ENCODE data around the gene HBS1L. TPM values are rescaled to one million over a fixed set of nuclear protein-coding genes. Genes with fewer than 3 reads are reported as not detected.

Gene HBS1L
- total RNA-seq, 1 experiment from 2014 or later: 89.4 TPM

- ChIA-PET RAD21 (ENCODE audit: low non-redundant PET in 1 of 2, low total read pairs in 2 of 2, uncharacterized antibody in 2 of 2, unreplicated experiment in 2 of 2) (no interaction called here), CTCF (interaction anchor here (1.9 kb wide), 1 partner anchor 12 kb away, joined by 13 read pairs; no protein-coding TSS in a partner anchor), POLR2A (no interaction called here)
- H3K9ac ChIP-seq (ENCODE audit: low read length): no peak overlapping the region
- no peak for DNase-seq (ENCODE audit: low read depth, low spot score)
- H3K27me3 ChIP-seq (ENCODE audit: insufficient read depth, low read length): no peaks in the 10 kb centered on the region
- H3K9me2 ChIP-seq (ENCODE audit: insufficient read depth): no peaks in the 10 kb centered on the region
- TF ChIP-seq, protein P1, sequence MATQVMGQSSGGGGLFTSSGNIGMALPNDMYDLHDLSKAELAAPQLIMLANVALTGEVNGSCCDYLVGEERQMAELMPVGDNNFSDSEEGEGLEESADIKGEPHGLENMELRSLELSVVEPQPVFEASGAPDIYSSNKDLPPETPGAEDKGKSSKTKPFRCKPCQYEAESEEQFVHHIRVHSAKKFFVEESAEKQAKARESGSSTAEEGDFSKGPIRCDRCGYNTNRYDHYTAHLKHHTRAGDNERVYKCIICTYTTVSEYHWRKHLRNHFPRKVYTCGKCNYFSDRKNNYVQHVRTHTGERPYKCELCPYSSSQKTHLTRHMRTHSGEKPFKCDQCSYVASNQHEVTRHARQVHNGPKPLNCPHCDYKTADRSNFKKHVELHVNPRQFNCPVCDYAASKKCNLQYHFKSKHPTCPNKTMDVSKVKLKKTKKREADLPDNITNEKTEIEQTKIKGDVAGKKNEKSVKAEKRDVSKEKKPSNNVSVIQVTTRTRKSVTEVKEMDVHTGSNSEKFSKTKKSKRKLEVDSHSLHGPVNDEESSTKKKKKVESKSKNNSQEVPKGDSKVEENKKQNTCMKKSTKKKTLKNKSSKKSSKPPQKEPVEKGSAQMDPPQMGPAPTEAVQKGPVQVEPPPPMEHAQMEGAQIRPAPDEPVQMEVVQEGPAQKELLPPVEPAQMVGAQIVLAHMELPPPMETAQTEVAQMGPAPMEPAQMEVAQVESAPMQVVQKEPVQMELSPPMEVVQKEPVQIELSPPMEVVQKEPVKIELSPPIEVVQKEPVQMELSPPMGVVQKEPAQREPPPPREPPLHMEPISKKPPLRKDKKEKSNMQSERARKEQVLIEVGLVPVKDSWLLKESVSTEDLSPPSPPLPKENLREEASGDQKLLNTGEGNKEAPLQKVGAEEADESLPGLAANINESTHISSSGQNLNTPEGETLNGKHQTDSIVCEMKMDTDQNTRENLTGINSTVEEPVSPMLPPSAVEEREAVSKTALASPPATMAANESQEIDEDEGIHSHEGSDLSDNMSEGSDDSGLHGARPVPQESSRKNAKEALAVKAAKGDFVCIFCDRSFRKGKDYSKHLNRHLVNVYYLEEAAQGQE (IDR thresholded peaks at IDR 0.05; ENCODE audit: low read depth): no peak
- TF ChIP-seq POLR2A (IDR thresholded peaks at IDR 0.05; ENCODE audit: borderline replicate concordance, extremely low read depth, insufficient read depth, insufficient read length) (no peak), JUND (IDR thresholded peaks at IDR 0.05) (no peak), SRF (IDR thresholded peaks at IDR 0.05; ENCODE audit: low read depth) (no peak), POLR2AphosphoS5 (IDR thresholded peaks at IDR 0.05; ENCODE audit: low read depth, low read length) (no peak), ZNF274 (IDR thresholded peaks at IDR 0.05; ENCODE audit: low read depth, low read length) (no peak), ZFX (IDR thresholded peaks at IDR 0.05) (no peak), RAD21 (IDR thresholded peaks at IDR 0.05; ENCODE audit: low read depth) (no peak), EZH2phosphoT487 (IDR thresholded peaks at IDR 0.05; ENCODE audit: borderline replicate concordance) (no peak), EZH2 (IDR thresholded peaks at IDR 0.05) (no peak), CBX3 (IDR thresholded peaks at IDR 0.05; ENCODE audit: low read depth) (no peak), EGR1 (IDR thresholded peaks at IDR 0.05; ENCODE audit: low read depth) (no peak), CEBPB (IDR thresholded peaks at IDR 0.05; ENCODE audit: low read depth) (no peak), SP1 (IDR thresholded peaks at IDR 0.05; ENCODE audit: low read depth) (no peak), ELF1 (IDR thresholded peaks at IDR 0.05; ENCODE audit: borderline replicate concordance, low read depth) (no peak)
- TF ChIP-seq, protein P2, sequence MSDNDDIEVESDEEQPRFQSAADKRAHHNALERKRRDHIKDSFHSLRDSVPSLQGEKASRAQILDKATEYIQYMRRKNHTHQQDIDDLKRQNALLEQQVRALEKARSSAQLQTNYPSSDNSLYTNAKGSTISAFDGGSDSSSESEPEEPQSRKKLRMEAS (IDR thresholded peaks at IDR 0.05): no peak
- H4K20me1 ChIP-seq (ENCODE audit: insufficient read depth): peaks cover 2% of the 10 kb centered on the region; the same call in 1 of the 2 replicates
- H3K27ac ChIP-seq (ENCODE audit: low read depth, low read length): no peak overlapping the region
- H3K79me2 ChIP-seq (ENCODE audit: insufficient read depth, low read length): no peaks in the 10 kb centered on the region
- no peak for ATAC-seq
- H2AFZ ChIP-seq (ENCODE audit: low read depth, low read length, poor library complexity, severe bottlenecking): no peak overlapping the region
- no peaks in the 10 kb centered on the region for H3K9me3 ChIP-seq (ENCODE audit: control insufficient read depth in 1 of 2, insufficient read depth in 1 of 2, low read depth in 1 of 2, low read length in 2 of 2)
- no TSS peak for BruUV-seq (replicated peaks)
- no peak overlapping the region for H3K4me3 ChIP-seq (replicated peaks in 1 of 2; ENCODE audit: low read depth in 1 of 2, low read length in 2 of 2)
- peaks cover 4 to 6% of the 10 kb centered on the region in 2 experiments; a peak in 1 of 4 replicates for H3K36me3 ChIP-seq (ENCODE audit: control insufficient read depth in 1 of 2, insufficient read depth in 2 of 2, low read length in 2 of 2)
- intact Hi-C loops (cut with micrococcal nuclease): no loop called here
- H3K4me2 ChIP-seq (ENCODE audit: low read length): no peak overlapping the region
- no peaks in the 10 kb centered on the region for H3K4me1 ChIP-seq (ENCODE audit: control insufficient read depth in 1 of 2, insufficient read depth in 2 of 2, low read length in 2 of 2)
Measured at GRCh38 chr6:134990262-134990661, 64.4 kb downstream of the HBS1L start.
